GDM1 (cell line): Measurements from ENCODE around the gene RPAP2.
"Not testable (repeated sequence)": the region's sequence is repeated elsewhere in the genome, so short reads cannot be mapped to it uniquely, and the experiment has no call there.

Experiments used
- DNase-seq: peaks from one replicate; lab custom pipeline; 2025; lab: John Stamatoyannopoulos, UW

The RPAP2 gene

DNA sequence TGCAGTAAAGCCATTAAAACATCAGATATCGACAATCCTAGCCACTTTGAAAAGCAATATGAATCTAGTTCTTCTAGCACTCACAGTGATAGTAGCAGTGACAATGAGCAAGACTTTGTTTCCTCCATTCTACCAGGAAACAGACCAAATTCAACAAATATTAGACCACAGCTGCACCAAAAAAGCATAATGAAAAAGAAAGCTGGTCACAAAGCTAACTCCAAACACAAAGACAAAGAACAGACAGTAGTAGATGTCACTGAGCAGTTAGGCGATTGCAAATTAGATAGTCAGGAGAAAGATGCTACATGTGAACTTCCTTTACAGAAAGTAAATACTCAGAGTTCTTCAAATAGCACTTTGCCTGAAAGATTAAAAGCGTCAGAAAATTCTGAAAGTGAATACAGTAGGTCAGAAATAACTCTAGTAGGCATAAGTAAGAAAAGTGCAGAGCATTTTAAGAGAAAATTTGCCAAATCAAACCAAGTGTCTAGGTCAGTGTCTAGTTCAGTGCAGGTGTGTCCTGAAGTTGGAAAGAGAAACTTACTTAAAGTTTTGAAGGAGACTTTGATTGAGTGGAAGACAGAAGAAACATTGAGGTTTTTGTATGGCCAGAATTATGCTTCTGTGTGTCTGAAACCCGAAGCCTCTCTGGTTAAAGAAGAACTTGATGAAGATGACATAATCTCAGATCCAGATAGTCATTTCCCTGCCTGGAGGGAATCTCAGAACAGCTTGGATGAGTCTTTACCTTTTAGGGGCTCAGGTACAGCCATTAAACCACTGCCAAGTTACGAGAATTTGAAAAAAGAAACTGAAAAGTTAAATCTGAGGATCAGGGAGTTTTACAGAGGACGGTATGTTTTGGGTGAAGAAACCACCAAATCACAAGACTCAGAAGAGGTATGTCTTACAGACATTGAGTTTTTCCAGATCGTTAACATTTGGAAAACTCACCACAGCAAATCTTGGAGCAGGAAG is 24.9 kb downstream of the RPAP2 start:
- DNase-seq: no peak

DNA sequence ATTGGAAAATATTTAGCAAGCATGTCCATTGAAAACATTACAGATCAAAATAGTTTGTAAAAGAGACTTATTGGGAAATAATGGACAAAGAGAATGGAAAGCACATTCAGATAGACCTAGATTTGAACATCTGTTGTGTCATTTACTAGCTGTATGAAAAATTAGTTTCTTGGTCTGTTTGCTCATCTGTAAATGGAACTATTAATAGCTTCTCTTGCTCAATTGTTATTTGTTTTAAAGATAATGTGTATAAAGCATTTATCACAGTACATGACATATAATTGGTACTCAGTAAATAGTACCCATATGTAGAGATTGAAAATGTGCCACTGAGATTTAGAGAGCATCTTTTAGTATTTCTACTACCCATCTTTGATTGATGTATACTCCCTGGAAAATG is 25.9 kb downstream of the RPAP2 start:
- DNase-seq: no peak

DNA sequence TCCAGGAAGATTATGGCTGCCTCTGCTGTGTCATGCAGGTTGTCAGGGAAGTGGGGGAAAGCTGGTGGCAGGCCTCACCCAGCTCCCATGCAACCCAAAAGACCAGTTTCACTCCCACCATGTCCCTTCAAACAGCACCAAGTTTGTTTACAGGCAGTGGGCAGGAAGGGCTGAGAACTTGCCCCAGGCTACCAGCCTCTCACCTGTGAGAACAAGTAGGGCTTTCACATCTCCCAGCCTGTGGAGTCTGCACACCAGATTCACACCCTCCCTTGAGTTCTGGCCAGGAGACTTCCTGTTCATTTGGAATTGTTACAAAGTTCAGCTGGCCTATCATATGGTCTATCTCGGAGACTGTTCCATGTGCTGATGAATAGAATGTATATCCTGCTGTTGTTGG is 27.8 kb downstream of the RPAP2 start:
- DNase-seq: no peak

DNA sequence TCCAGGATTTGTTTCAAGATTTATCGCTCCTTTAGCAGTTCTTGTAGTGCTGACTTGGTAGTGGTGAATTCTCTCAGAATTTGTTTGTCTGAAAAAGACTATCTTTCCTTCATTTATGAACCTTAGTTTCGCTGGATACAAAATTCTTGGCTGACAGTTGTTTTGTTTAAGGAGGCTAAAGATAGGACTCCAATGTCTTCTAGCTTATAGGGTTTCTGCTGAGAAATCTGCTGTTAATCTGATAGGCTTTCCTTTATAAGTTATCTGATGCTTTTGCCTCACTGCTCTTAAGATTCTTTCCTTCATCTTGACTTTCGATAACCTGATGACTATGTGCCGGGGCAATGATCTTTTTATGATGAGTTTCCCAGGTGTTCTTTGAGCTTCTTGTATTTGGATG is 28.9 kb downstream of the RPAP2 start:
- DNase-seq: no peak

DNA sequence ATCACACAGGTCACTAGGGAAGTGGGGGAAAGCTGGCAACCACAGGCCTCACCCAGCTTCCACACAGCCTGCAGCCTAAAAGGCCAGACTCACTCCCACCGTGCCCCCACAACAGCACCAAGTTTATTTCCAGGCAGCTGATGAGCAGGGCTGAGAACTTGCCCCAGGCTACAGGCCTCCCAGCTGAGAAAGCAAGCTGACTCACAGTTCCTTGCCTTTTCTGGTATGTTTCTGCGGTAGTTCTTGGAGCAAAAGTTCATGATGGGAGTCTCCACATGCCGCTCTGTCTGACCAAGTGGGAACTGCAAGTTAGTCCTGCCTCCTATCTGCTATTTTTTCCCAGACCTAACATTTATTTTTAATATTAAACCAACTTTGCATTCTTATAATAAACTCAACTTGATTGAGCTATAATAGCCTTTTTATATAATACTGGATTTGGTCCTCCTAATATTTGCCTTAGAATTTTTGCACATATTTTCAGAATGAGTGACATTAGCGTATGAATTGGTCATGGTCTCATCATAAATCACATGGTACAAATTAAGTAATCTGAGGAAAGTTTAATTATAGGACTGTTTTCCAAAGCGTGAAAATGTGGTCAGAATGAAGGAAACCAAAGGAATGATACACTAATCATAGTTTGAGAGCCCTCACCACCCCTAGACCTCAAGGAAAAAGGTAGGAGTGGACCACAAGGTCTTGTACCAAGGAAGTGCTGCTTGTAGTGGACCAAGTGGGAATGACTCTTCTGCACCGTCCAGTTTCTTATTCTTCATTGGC is 30.7 kb downstream of the RPAP2 start:
- no peak for DNase-seq

DNA sequence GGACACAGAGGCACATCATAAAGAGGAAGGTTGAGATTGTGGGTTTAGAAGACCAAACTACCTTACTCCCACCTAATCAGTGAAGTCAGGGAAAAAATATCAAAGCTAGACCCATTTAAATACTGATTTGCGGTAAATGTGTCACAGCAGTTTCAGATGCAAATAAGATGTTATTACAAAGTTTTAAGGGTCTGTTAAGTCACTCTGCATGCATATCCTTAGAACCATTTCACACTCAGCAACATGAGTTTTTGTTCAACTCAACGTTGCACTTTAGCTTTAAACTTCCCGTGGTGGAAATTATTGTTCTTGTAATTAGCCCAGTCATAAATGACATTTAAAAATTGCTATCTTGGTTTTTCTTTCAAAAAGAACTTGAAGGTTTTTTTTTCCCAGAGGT is 34.8 kb downstream of the RPAP2 start:
- DNase-seq: no peak

DNA sequence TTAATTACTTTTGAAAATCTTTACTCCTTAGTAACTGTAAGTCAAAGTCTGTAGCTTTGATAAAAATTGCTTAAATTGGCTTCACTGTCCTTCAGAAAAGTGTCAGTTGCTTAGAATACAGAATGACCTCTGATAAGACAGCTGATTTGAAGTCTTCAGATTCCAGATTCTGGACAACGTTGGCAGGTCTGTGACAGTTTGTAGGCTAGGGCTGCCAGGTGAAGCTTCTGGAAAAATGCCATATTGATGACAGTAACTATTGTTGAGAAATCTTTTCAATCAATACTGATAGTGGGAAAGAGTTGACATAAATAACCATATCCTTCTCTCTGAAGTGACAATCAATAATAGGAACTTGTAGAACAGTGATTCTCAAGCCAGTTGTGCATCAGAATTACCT is 41.3 kb downstream of the RPAP2 start:
- no peak for DNase-seq

DNA sequence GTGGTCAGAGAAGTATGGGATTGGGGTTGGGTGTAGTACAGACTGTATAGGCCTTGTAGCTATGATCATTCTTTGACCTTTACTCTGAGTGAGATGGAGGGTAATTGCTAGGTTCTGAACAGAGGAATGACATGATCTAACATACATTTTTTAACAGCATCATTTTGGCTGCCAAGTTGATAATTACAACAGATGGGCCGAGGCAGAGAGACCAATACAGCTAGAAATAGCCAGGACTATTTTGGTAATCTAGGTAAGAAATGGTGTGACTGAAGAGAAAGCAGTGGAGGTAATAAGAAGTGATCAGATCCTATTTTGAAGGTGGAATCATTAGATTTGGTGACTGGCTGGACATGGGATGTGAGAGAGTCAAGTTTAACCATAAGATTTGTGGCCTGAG is 43.5 kb downstream of the RPAP2 start:
- DNase-seq: no peak

DNA sequence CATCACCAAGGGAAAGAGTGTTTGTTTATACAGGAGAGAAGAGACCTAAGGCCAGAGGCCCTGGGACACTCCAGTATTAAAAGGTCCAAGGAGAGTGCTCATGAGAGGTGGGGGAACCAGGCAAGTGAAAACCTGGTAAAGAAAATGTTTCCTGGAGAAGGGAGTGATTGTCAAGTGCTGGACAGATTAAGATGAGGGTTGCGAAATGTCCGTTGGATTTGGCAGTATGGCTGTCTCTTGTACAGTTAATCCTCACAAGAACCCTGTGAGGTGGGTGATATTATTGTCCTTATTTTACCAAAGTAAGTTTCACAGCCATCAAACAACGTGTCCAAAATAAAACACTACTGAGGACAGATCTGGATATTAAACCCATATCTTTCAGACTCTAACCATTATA is 44.2 kb downstream of the RPAP2 start:
- DNase-seq: no peak

DNA sequence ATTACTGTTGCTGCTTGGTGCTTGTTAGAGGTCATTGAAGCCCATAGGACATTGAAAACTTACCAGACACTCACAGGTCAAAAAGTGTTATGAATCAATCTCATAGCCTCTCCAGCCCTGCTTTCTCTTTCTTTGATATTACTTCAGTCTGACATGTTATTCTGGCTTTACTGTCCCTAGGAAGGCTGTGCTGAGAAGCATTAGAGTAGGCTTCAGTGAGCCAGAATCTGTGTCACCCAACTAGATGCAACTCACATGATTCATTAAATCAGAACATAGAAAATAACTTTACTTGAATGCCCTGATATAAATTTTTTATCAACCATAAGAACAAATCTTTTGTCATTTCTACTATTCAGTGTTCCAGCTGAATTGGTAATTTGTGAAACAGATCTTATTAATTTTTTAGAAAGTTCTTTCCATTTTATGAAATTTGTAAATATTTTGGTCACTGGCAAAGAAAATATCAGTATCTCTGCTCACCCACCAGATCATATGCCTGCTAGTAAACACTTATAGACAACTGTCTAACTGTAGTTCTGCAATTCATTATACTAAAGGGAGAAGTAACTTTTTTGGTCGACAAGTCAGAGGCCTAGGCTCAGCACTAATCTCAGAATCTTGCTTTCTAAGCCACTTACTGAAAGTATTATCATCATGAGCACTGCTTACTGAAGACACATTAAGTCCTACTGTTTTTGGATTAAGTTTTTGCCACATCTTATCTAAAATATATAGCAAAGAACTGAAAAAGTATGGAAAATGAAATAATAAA is 48.2 kb downstream of the RPAP2 start:
- no peak for DNase-seq

DNA sequence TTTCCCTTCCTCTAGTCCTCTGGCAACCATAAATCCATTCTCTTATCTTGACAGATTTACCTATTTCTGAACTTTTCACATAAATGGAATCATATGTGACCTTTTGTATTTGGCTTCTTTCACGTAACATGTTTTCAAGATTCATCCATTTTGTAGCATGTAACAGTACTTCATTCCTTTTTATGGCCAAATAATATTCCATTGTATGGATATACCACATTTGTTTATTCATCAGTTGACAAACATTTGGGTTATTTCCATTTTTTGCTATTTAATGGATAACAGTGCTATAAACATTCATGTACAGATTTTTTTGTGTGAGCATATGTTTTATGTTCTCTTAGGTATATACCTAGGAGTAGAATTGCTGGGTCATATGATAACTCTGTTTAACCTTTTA is 54.0 kb downstream of the RPAP2 start:
- no peak for DNase-seq

DNA sequence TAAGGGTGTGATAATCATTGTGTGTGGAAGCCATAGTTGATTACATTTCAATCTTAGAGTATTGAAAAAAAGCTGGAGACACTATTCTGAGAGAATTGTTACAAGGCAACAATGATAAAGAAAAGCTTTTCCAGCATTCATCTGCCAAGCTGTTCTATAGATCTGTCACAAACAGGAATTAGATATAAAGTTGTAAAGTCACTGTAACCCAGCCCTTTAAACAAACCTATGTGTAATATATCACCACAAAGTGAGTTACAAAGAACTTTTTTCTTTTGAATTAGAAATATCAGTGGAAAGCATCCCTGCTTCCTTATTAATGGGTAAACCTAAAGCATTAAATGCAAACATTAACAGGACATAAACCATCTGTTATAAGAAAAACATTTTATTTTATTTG is 55.4 kb downstream of the RPAP2 start:
- no peak for DNase-seq

DNA sequence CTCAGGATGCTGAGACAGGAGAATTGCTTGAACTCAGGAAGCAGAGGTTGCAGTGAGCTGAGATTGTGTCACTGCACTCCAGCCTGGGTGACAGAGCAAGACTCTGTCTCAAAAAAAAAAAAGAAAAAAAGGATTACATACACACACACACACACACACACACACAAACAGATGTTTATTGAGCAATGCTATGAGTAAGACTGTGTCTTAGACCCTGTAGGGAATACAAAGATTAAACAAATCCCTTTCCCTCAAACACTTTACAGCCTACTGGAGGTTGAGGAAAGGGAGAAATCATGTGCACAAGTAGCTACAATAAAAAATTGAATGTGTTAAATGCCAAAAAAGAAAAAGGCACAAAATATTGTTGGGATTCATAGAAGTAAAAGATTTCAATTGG is 58.1 kb downstream of the RPAP2 start:
- no peak for DNase-seq

DNA sequence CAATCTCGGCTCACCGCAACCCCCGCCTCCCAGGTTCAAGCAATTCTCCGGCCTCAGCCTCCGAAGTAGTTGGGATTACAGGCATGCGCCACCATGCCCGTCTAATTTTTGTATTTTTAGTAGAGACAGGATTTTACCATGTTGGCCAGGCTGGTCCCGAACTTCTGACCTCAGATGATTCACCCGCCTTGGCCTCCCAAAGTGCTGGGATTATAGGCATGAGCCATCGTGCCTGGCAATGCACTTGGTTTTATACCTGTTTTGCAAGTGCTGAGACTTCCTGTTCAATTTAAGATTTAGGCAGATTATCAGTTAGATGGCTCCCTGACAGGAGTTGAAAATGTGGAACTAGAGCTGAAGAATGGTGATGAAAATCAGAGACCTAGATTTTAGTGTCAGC is 60.5 kb downstream of the RPAP2 start:
- not testable (repeated sequence) for DNase-seq

DNA sequence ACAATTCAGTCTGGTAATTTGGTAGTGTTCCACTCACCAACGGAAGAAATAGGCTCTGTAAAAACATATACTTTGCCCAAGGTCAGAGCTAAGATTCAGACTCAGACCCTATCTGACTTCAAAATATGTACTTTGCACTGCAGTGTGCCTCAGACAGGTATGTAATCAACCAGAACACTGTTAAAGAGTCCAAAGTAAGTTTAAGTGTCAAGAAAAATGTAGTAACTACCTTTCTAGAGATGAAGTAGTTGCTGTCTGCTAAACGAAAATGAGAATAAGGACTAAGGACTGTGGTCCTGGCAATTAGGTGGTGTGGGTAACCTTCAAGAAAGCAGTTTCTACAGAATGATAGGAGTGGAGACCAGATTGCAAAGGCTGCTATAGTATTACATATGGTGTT is 61.1 kb downstream of the RPAP2 start:
- DNase-seq: no peak

DNA sequence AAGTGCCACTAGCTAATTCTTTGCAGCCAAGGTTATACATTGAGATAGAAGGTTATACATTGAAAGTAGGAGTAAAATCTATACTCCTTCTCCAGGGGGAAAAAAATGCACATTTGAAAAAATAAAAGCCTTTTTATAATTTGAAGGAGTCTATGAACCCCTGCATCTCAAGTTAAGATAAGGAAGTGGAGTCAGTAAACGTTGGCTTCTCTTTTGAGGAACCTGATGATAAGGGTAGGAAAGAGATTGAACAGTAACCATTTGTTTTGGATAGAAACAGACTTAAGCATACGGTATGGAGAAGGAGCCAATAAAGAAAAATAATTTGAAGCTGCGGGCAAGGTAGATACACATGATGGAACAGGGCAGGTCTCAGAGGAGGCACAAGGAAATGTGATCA is 64.1 kb downstream of the RPAP2 start:
- DNase-seq: no peak

DNA sequence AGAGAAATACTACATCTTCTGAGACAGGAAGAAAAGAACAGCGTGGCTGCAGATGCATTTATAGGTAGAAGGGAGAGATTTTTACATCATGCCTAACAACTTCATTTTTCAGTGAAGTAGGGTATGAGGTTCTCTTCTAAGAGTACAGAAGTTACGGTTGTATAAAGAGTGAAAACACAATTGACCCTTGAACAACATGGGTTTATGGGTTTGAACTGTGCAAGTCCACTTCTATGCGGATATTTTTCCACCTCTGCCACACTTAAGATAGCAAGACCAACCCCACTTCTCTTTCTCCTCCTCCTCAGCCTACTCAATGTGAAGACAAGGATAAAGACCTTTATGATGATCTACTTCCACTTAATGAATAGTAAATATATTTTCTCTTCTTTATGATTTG is 64.5 kb downstream of the RPAP2 start:
- no peak for DNase-seq

DNA sequence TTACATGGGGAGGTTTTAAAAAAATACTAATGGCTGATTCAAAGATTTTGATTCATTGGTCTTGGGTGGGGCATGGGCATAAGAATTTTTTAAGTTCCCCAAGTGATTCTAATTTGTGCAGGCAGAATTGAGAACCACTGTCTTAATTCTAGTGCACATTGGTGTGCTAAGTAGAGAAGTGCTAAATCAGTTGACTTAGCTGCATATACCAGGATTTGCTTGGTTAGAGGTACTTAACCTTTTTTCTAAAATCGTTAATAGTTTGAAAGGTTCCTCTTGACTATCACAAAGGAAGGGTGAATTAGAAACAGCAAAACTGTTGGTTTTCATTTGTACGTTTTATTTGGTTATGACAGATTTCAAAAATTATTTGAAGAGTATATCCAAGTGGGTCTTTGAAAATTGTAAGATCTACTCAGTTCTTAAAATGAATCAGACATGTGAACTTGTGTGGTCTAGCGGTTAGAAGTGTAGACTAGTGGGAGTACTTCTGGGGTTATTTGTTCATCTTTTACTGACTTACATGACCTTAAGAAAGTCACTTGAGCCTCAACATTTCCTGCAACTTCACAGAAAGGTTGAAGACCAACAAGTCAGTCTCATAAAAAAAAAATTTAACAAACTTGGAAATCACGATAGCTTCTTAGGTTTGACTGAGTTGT is 66.7 kb downstream of the RPAP2 start:
- no peak for DNase-seq

DNA sequence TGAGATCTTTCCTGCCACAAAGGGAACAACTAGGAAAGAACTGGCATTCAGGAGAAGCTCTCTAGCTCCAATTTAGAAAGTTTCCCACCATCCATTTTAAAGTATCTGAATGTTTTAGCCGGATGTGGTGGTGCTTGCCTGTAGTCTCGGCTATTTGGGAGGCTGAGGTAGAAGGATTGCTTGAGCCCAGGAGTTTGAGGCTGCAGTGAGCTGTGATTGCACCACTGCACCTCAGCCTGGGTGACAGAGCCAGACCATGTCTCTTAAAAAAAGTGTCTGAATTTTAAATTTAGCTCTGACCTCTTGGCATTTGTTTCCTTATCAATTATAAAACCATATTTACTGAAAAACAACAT is 67.2 kb downstream of the RPAP2 start:
- DNase-seq: no peak

DNA sequence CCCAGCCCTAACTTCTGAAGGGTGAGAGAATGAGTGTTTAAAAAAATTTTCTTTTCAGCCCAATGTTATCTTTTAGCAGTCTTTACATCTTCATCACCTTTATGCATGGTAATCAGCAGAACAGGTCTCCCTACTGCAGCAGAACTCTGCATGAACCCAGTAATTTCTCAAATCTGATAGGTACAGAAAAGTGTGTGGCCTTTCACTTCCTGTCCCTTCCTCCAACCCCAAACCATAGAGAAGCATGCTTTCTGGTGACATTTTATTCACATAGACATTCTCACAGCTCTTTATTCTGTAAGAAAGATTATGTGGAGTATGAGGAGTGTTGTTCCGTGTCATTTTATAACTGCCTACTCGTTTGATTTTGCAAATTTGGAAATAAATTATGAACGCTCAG is 68.6 kb downstream of the RPAP2 start:
- DNase-seq: no peak

DNA sequence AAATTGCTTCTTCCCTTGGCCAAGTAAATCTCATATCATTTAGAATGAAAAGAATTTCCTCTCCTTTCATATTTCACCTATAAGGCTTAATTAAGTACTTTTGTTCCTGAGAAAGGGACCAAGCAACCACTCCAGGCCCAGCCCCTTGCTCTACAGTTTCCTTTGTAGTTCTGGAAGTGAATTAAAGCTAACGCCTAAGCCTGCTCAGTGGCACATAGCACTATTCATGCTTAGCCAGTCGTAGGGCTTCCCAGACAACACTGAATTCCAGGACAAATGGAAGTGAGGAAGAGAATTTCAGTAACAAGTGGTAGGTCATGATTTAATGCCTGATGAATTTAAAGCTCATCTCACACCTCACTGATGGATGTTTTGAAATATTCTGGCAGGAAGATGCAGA is 73.3 kb downstream of the RPAP2 start:
- no peak for DNase-seq

DNA sequence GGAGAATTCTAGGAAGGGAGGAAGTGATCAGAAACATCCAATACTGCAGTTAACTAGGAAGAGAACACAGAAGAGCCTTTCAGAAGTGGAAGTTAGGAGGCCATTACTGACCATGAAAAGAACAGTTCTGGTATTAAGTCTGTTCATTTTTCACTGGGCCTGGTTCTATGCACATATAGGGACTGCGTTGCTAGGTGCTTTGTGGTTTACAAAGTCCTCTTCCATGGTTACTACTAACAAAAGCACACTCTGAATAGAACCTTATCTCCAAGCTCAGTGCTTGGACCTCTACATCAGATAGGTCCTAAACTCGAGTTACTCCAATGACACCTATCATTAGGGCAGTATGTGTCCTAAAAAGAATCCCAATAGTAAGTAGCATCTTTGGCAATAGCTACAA is 75.4 kb downstream of the RPAP2 start:
- DNase-seq: no peak
